WTC11 (cell line): ENCODE data around the gene FOXP1. TPM values are rescaled to one million over a fixed set of nuclear protein-coding genes. Genes with fewer than 3 reads are reported as not detected.

Experiments
- ATAC-seq: fragments of 200-7000 bp; cut with Tn5 transposase; 2 replicates; pipeline ENCODE4 v1.10.0; 2021; ENCODE audit warnings: mild to moderate bottlenecking, moderate library complexity
- CTCF ChIA-PET: fragments of 300-600 bp; sonication (Branson Sonifier 250); formaldehyde crosslinking; loops from one replicate; lab custom pipeline; 2021; ENCODE audit warnings: antibody characterized with exemption; lab: Charles Lee
- POLR2A ChIA-PET: fragments of 350-600 bp; sonication (Branson Sonifier 250); formaldehyde crosslinking; loops from one replicate; lab custom pipeline; 2021; ENCODE audit warnings: antibody characterized with exemption; lab: Charles Lee
- DNase-seq: peaks from one replicate; pipeline ENCODE4 v3.0.0; 2021; ENCODE audit warnings: low spot score
- H3K27ac Mint-ChIP-seq: 2 replicates; pipeline ENCODE4 v1.8.0; 2021; ENCODE audit warnings: mixed read lengths
- H3K27me3 Mint-ChIP-seq: 2 replicates; pipeline ENCODE4 v1.8.0; 2021; ENCODE audit warnings: low read depth, mild to moderate bottlenecking, moderate library complexity, mixed read lengths
- H3K36me3 Mint-ChIP-seq: 2 replicates; pipeline ENCODE4 v1.8.0; 2021; ENCODE audit warnings: mixed read lengths
- H3K4me1 Mint-ChIP-seq: 2 replicates; pipeline ENCODE4 v1.8.0; 2022; ENCODE audit warnings: mixed read lengths
- H3K4me3 Mint-ChIP-seq: 2 replicates; pipeline ENCODE4 v1.8.0; 2021; ENCODE audit warnings: mild to moderate bottlenecking, moderate library complexity, mixed read lengths
- H3K9me3 Mint-ChIP-seq: 2 replicates; pipeline ENCODE4 v1.8.0; 2021; ENCODE audit warnings: mixed read lengths
- ATF3 ChIP-seq: sonication (generic); formaldehyde crosslinking; conservative IDR thresholded peaks from 2 replicates; pipeline ENCODE4 v1.8.1; 2022; ENCODE audit warnings: mild to moderate bottlenecking, missing genetic modification reagents
- CREM ChIP-seq: sonication (generic); formaldehyde crosslinking; IDR thresholded peaks from 2 replicates; pipeline ENCODE4 v1.8.1; 2022; ENCODE audit warnings: mild to moderate bottlenecking, missing genetic modification reagents, moderate library complexity
- FOXJ3 ChIP-seq: sonication (generic); formaldehyde crosslinking; IDR thresholded peaks from 2 replicates; pipeline ENCODE4 v1.9.0; 2021; ENCODE audit warnings: missing genetic modification reagents, mild to moderate bottlenecking, borderline replicate concordance
- GABPB1 ChIP-seq: sonication (generic); formaldehyde crosslinking; IDR thresholded peaks from 2 replicates; pipeline ENCODE4 v1.8.1; 2023; ENCODE audit warnings: mild to moderate bottlenecking, missing genetic modification reagents
- HMGA2 ChIP-seq: fragments of 250-450 bp; sonication (Bioruptor Pico); IDR thresholded peaks from 2 replicates; pipeline ENCODE4 v1.4.0; 2021; ENCODE audit warnings: mild to moderate bottlenecking, moderate library complexity
- JUN ChIP-seq: sonication (generic); formaldehyde crosslinking; IDR thresholded peaks from 2 replicates; pipeline ENCODE4 v1.8.0; 2023; ENCODE audit warnings: mild to moderate bottlenecking, missing genetic modification reagents
- KAT7 ChIP-seq: sonication (generic); formaldehyde crosslinking; IDR thresholded peaks from 2 replicates; pipeline ENCODE4 v1.8.1; 2023; ENCODE audit warnings: missing genetic modification reagents, mild to moderate bottlenecking, borderline replicate concordance
- NFATC4 ChIP-seq: fragments of 250-450 bp; sonication (Bioruptor Pico); IDR thresholded peaks from 2 replicates; pipeline ENCODE4 v1.9.0; 2021; ENCODE audit warnings: mild to moderate bottlenecking
- NFYB ChIP-seq: sonication (generic); formaldehyde crosslinking; conservative IDR thresholded peaks from 2 replicates; pipeline ENCODE4 v1.8.0; 2022; ENCODE audit warnings: low read depth, missing genetic modification reagents
- NR2C2 ChIP-seq: sonication (generic); formaldehyde crosslinking; IDR thresholded peaks from 2 replicates; pipeline ENCODE4 v1.8.0; 2022; ENCODE audit warnings: mild to moderate bottlenecking, missing genetic modification reagents
- SMAD3 ChIP-seq: sonication (generic); formaldehyde crosslinking; IDR thresholded peaks from 2 replicates; pipeline ENCODE4 v1.8.0; 2022; ENCODE audit warnings: missing genetic modification reagents, mild to moderate bottlenecking, borderline replicate concordance
- SP1 ChIP-seq: sonication (generic); formaldehyde crosslinking; conservative IDR thresholded peaks from 2 replicates; pipeline ENCODE4 v1.8.1; 2022; ENCODE audit warnings: missing genetic modification reagents
- TEAD4 ChIP-seq: sonication (generic); formaldehyde crosslinking; IDR thresholded peaks from 2 replicates; pipeline ENCODE4 v1.8.0; 2022; ENCODE audit warnings: mild to moderate bottlenecking, missing genetic modification reagents
- USF1 ChIP-seq: sonication (generic); formaldehyde crosslinking; IDR thresholded peaks from 2 replicates; pipeline ENCODE4 v1.8.0; 2022; ENCODE audit warnings: mild to moderate bottlenecking, missing genetic modification reagents
- ZBTB21 ChIP-seq: sonication (generic); formaldehyde crosslinking; IDR thresholded peaks from 2 replicates; pipeline ENCODE4 v1.8.1; 2023; ENCODE audit warnings: mild to moderate bottlenecking, missing genetic modification reagents, borderline replicate concordance
- ZNF121 ChIP-seq: sonication (generic); formaldehyde crosslinking; IDR thresholded peaks from 2 replicates; pipeline ENCODE4 v1.8.0; 2023; ENCODE audit warnings: missing genetic modification reagents
- ZNF138 ChIP-seq: sonication (generic); formaldehyde crosslinking; conservative IDR thresholded peaks from 2 replicates; pipeline ENCODE4 v1.8.1; 2022; ENCODE audit warnings: mild to moderate bottlenecking, moderate library complexity, missing genetic modification reagents
- ZNF219 ChIP-seq: sonication (generic); formaldehyde crosslinking; IDR thresholded peaks from 2 replicates; pipeline ENCODE4 v1.8.0; 2023; ENCODE audit warnings: missing genetic modification reagents, mild to moderate bottlenecking, borderline replicate concordance
- ZNF232 ChIP-seq: sonication (generic); formaldehyde crosslinking; IDR thresholded peaks from 2 replicates; pipeline ENCODE4 v1.8.0; 2022; ENCODE audit warnings: mild to moderate bottlenecking, missing genetic modification reagents
- ZNF263 ChIP-seq: sonication (generic); formaldehyde crosslinking; IDR thresholded peaks from 2 replicates; pipeline ENCODE4 v1.8.1; 2022; ENCODE audit warnings: low read depth, mild to moderate bottlenecking, moderate library complexity, missing genetic modification reagents
- ZNF281 ChIP-seq: sonication (generic); formaldehyde crosslinking; IDR thresholded peaks from 2 replicates; pipeline ENCODE4 v1.8.0; 2023; ENCODE audit warnings: mild to moderate bottlenecking, missing genetic modification reagents
- ZNF532 ChIP-seq: fragments of 250-450 bp; sonication (Bioruptor Pico); IDR thresholded peaks from 2 replicates; pipeline ENCODE4 v1.9.0; 2021; ENCODE audit warnings: mild to moderate bottlenecking, borderline replicate concordance
- total RNA-seq: library from RNA; stranded (reverse); gene quantifications from 3 replicates; pipeline ENCODE4 v1.2.3, GENCODE V29; 2021
- TF ChIP-seq, protein P1 (sequence below): sonication (generic); formaldehyde crosslinking; conservative IDR thresholded peaks from 2 replicates; pipeline ENCODE4 v1.8.1; 2023; ENCODE audit warnings: mild to moderate bottlenecking, low read depth, missing genetic modification reagents, moderate library complexity
- TF ChIP-seq, protein P2 (sequence below): sonication (generic); formaldehyde crosslinking; IDR thresholded peaks from 2 replicates; pipeline ENCODE4 v1.8.1; 2022; ENCODE audit warnings: low read depth, missing genetic modification reagents, borderline replicate concordance

FOXP1 gene
- total RNA-seq, 1 experiment from 2014 or later, result 25.8 TPM

DNA sequence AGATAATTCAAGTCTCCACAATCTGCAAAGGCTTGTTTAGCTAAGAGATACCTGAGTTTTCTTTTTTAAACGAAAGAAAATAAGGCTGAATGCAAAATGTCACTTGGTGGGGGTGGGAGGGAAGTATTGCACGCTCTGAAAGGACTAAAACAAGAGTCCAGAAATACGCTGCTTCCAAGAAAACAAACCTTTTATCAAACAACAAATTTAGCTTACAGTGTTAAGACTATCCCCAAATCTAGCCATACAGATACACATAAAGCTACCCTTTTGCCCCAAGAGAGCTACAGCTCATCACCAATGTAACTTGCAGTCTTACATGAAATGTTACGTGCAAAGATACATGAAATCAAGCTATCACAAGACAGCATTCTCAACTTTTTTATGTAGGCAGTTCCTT, 522.5 kb downstream of the FOXP1 start:
- TF ChIP-seq NR2C2 (CRISPR knock-in tag), result no peak
- no peak for TF ChIP-seq ZNF281 (CRISPR knock-in tag)
- no peak for TF ChIP-seq ZNF219 (CRISPR knock-in tag)
- no peak for TF ChIP-seq ZNF263 (CRISPR knock-in tag)
- no peak for TF ChIP-seq KAT7
- TF ChIP-seq, protein P1, sequence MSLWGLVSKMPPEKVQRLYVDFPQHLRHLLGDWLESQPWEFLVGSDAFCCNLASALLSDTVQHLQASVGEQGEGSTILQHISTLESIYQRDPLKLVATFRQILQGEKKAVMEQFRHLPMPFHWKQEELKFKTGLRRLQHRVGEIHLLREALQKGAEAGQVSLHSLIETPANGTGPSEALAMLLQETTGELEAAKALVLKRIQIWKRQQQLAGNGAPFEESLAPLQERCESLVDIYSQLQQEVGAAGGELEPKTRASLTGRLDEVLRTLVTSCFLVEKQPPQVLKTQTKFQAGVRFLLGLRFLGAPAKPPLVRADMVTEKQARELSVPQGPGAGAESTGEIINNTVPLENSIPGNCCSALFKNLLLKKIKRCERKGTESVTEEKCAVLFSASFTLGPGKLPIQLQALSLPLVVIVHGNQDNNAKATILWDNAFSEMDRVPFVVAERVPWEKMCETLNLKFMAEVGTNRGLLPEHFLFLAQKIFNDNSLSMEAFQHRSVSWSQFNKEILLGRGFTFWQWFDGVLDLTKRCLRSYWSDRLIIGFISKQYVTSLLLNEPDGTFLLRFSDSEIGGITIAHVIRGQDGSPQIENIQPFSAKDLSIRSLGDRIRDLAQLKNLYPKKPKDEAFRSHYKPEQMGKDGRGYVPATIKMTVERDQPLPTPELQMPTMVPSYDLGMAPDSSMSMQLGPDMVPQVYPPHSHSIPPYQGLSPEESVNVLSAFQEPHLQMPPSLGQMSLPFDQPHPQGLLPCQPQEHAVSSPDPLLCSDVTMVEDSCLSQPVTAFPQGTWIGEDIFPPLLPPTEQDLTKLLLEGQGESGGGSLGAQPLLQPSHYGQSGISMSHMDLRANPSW (CRISPR knock-in tag), result no peak
- TF ChIP-seq ZNF532 (CRISPR knock-in tag), result no peak
- TF ChIP-seq CREM, result no peak
- TF ChIP-seq ZNF121 (CRISPR knock-in tag), result no peak
- no peak for TF ChIP-seq ZNF232 (CRISPR knock-in tag)
- no peak for TF ChIP-seq TEAD4 (CRISPR knock-in tag)
- Mint-ChIP-seq H3K27ac (no peak overlapping the region), H3K9me3 (no peaks in the 10 kb centered on the region), H3K36me3 (no peaks in the 10 kb centered on the region), H3K4me1 (peaks cover 68% of the 10 kb centered on the region), H3K4me3 (no peak overlapping the region), H3K27me3 (peaks cover 4% of the 10 kb centered on the region)
- ATAC-seq (no peak), DNase-seq (no peak)
- CTCF ChIA-PET, result interaction anchor here (0.6 to 1.5 kb wide), 2 partner anchors 14 to 594 kb away, joined by 4 to 5 read pairs; no protein-coding TSS in a partner anchor
- POLR2A ChIA-PET, result interaction anchor here (1.4 kb wide), 1 partner anchor 200 kb away, joined by 3 read pairs; no protein-coding TSS in a partner anchor

- H3K4me3 Mint-ChIP-seq, result no peak overlapping the region
- no peaks in the 10 kb centered on the region for H3K9me3 Mint-ChIP-seq
- peaks cover 68% of the 10 kb centered on the region for H3K4me1 Mint-ChIP-seq
- ChIA-PET CTCF (interaction anchor here (0.6 to 1.5 kb wide), 2 partner anchors 13 to 595 kb away, joined by 4 to 5 read pairs; no protein-coding TSS in a partner anchor), POLR2A (interaction anchor here (1.4 kb wide), 1 partner anchor 200 kb away, joined by 3 read pairs; no protein-coding TSS in a partner anchor)
- no peak for DNase-seq
- no peaks in the 10 kb centered on the region for H3K36me3 Mint-ChIP-seq
- TF ChIP-seq NFATC4 (no peak), SMAD3 (CRISPR knock-in tag) (no peak), GABPB1 (no peak), USF1 (no peak), ZNF138 (CRISPR knock-in tag) (no peak), NFYB (CRISPR knock-in tag) (no peak), KAT7 (no peak), ZNF121 (CRISPR knock-in tag) (no peak), SP1 (CRISPR knock-in tag) (no peak), ZBTB21 (no peak), ZNF219 (CRISPR knock-in tag) (no peak), ZNF232 (CRISPR knock-in tag) (no peak), HMGA2 (CRISPR knock-in tag) (no peak), FOXJ3 (CRISPR knock-in tag) (no peak), JUN (CRISPR knock-in tag) (no peak), ATF3 (CRISPR knock-in tag) (no peak)
- TF ChIP-seq, protein P2, sequence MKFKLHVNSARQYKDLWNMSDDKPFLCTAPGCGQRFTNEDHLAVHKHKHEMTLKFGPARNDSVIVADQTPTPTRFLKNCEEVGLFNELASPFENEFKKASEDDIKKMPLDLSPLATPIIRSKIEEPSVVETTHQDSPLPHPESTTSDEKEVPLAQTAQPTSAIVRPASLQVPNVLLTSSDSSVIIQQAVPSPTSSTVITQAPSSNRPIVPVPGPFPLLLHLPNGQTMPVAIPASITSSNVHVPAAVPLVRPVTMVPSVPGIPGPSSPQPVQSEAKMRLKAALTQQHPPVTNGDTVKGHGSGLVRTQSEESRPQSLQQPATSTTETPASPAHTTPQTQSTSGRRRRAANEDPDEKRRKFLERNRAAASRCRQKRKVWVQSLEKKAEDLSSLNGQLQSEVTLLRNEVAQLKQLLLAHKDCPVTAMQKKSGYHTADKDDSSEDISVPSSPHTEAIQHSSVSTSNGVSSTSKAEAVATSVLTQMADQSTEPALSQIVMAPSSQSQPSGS (CRISPR knock-in tag), result no peak
- H3K27me3 Mint-ChIP-seq, result no peaks in the 10 kb centered on the region; the same call in 1 of the 2 replicates
- H3K27ac Mint-ChIP-seq, result peak overlapping the region; percentile 39; the same call in 1 of the 2 replicates
- ATAC-seq, result no peak
Observed at GRCh38 chr3:71060536-71060935, 523.0 kb downstream of the FOXP1 start.
